ENCODE results near the gene SLC4A1.

Gene SLC4A1

DNA sequence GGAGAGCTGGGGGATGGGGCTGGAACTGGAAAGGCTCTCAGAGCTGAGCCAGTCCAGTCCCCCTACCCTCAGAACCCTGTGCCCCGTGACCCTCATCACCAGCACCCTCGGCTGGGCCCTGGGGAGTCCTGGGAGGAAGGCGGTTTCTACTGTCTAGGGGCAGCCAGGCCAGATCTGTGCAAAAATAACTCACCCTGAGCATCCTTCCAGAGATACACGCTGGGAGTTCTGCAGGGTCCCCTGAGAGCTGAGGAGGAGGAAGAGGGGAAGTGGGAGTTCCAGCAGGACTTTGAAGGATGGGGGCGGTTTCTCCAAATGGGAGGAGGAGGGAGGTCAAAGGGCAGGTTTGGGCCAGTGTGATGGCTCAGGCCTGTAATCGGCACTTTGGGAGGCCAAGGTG lies 5.0 kb upstream of the SLC4A1 start:
- Histone ChIP-seq H3K4me1 (ENCODE audit: control insufficient read depth in 1 of 2, insufficient read depth in 2 of 2, low read length in 2 of 2) (no peaks in the 10 kb centered on the region), H3K4me3 (ENCODE audit: low read depth in 1 of 2, low read length in 2 of 2) (no peak overlapping the region), H3K9me3 (ENCODE audit: control insufficient read depth in 1 of 2, low read length in 2 of 2) (no peaks in the 10 kb centered on the region), H3K9ac (ENCODE audit: low read depth in 1 of 2, low read length in 2 of 2) (no peak overlapping the region), H3K27me3 (ENCODE audit: control insufficient read depth in 1 of 2, insufficient read depth in 2 of 2, low read length in 2 of 2) (peaks cover 0 to 3% of the 10 kb centered on the region in 2 donors), H3K36me3 (ENCODE audit: control insufficient read depth in 1 of 2, insufficient read depth in 2 of 2, low read length in 2 of 2) (no peaks in the 10 kb centered on the region), H3K27ac (ENCODE audit: low read depth, low read length) (no peak overlapping the region)

DNA sequence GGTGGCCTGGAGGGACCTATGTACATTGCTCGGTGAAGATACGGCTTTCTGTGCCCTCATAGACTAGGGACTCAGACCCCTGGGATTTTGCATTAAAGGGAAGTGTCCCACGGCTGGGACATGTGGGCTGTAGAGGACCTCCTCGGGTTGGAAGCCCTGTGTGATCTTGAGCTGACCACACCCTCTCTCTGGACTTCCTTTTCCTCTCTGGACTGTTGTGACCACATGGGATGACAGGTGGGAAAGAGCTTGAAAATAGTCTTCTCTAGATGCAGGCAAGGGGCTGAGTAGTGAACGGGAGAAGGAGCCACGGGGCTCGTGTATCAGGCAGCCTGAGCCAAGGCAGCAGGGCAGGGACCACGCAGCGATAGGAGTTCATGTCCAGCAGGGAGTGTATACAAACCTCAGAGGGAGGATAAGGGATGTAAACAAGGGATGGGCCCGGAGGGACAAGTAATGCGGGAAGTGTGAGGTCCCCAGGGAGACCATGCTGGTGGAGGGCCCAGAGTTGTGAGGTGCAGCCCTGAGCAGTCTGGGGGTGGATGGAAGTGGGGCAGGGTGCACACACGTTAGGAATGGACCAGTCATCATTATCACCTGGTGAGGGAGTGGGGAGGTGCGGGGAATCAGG lies 4.5 kb upstream of the SLC4A1 start:
- H3K27ac ChIP-seq (ENCODE audit: low read depth, low read length): no peak overlapping the region
- no peaks in the 10 kb centered on the region for H3K36me3 ChIP-seq (ENCODE audit: control insufficient read depth in 1 of 2, insufficient read depth in 2 of 2, low read length in 2 of 2)
- H3K9ac ChIP-seq (ENCODE audit: low read depth in 1 of 2, low read length in 2 of 2): no peak overlapping the region
- no peaks in the 10 kb centered on the region for H3K4me1 ChIP-seq (ENCODE audit: control insufficient read depth in 1 of 2, insufficient read depth in 2 of 2, low read length in 2 of 2)
- H3K27me3 ChIP-seq (ENCODE audit: control insufficient read depth in 1 of 2, insufficient read depth in 2 of 2, low read length in 2 of 2): peaks cover 0 to 3% of the 10 kb centered on the region in 2 donors
- H3K9me3 ChIP-seq (ENCODE audit: control insufficient read depth in 1 of 2, low read length in 2 of 2): no peaks in the 10 kb centered on the region
- no peak overlapping the region for H3K4me3 ChIP-seq (ENCODE audit: low read depth in 1 of 2, low read length in 2 of 2)

DNA sequence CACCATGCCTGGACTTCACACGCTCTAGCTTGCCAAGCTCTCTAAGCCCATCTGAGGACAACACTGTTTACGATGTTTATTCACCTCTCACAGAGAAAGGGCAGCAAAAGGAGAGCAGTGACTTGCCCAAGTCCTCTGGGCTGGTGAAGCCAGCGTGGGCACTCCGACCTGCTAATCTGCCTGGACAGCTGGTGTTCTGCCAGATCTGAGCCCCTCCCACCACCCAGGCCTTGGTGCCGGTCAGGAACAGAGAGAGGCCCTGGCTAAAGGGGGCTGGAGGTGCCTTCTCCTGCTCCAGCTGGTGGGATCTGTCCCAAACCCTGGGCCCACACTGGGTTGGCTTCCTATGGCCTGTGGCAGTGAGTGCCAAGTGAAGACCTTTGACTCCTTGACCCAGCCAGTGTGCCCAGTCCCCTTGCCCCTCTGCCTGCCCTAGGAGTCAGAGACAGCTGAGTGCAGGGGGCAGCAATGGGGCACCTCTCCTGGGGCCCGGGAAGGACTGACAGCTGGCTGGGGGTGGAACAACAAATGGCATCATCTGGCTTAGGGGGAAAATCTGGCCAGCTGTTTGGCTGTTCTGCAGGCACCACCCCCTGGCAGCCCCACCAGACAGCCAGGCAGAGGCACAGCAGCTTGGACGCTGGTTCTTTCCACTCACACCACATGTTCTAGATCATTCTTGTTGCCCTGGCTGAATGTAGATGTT lies 1.8 kb upstream of the SLC4A1 start:
- Histone ChIP-seq H3K9me3 (ENCODE audit: control insufficient read depth in 1 of 2, low read length in 2 of 2) (no peaks in the 10 kb centered on the region), H3K36me3 (ENCODE audit: control insufficient read depth in 1 of 2, insufficient read depth in 2 of 2, low read length in 2 of 2) (no peaks in the 10 kb centered on the region), H3K27ac (ENCODE audit: low read depth, low read length) (no peak overlapping the region), H3K27me3 (ENCODE audit: control insufficient read depth in 1 of 2, insufficient read depth in 2 of 2, low read length in 2 of 2) (peaks cover 0 to 3% of the 10 kb centered on the region in 2 donors), H3K4me3 (ENCODE audit: low read depth in 1 of 2, low read length in 2 of 2) (no peak overlapping the region), H3K4me1 (ENCODE audit: control insufficient read depth in 1 of 2, insufficient read depth in 2 of 2, low read length in 2 of 2) (no peaks in the 10 kb centered on the region), H3K9ac (ENCODE audit: low read depth in 1 of 2, low read length in 2 of 2) (no peak overlapping the region)

DNA sequence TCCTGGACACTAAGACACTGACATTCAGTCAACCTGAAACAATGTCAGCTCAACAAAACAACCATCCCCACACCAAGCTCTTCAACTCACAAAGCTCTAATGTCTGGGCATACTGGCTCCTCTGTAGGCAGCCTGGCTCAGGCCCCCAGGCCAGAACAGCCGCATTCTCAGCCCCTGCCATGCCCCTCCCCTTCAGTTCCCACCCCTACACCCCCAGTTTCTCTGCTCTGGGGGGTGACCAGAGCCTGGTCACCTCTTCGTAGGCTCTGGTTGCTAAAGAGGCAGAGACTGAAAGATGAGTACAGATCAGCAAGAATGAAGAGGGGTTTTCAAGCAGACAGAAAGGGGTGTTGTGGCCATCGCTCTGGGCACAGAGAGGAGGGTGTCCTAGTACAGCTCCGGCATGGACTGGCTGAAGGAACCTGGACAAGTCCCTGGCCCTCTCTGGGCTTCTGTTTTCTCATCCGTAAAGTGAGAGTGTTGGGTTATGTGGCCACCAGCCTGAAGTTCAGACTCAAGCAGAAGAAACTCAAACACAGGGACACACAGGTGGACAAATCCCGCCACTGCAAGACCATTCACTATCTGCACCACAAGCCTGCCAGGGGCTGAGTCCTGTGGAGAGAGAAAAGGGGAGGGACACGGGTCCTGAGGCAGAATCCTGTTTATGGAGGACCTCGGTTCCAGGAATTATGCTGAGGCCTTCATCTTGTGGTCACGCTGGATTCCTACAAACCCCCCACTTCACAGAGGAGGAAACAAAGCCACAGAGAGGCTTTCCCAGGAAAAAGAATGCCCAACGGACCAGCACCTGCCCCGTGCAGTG lies 987 bp upstream of the SLC4A1 start:
- no peaks in the 10 kb centered on the region for H3K36me3 ChIP-seq (ENCODE audit: control insufficient read depth in 1 of 2, insufficient read depth in 2 of 2, low read length in 2 of 2)
- H3K4me3 ChIP-seq (ENCODE audit: low read depth in 1 of 2, low read length in 2 of 2): no peak overlapping the region
- H3K9me3 ChIP-seq (ENCODE audit: control insufficient read depth in 1 of 2, low read length in 2 of 2): no peaks in the 10 kb centered on the region
- no peak overlapping the region for H3K9ac ChIP-seq (ENCODE audit: low read depth in 1 of 2, low read length in 2 of 2)
- H3K27ac ChIP-seq (ENCODE audit: low read depth, low read length): no peak overlapping the region
- no peaks in the 10 kb centered on the region for H3K4me1 ChIP-seq (ENCODE audit: control insufficient read depth in 1 of 2, insufficient read depth in 2 of 2, low read length in 2 of 2)
- peaks cover 0 to 3% of the 10 kb centered on the region in 2 donors for H3K27me3 ChIP-seq (ENCODE audit: control insufficient read depth in 1 of 2, insufficient read depth in 2 of 2, low read length in 2 of 2)

DNA sequence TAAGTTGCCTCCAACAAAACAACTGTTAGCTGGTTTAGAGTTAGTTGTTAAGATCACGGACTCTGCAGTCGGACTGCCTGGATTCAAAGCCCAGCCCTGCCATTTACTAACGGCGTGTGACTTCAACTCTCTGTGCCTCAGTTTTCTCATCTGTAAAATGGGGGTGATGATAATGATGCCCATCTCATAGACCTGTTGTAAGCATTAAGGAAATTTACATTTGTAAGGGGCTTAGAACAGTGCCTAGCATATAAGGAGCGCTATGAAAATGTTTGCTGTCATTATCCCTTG lies 825 bp downstream of the SLC4A1 start:
- H3K27me3 ChIP-seq (ENCODE audit: control insufficient read depth in 1 of 2, insufficient read depth in 2 of 2, low read length in 2 of 2): peaks cover 0 to under 1% of the 10 kb centered on the region in 2 donors
- no peaks in the 10 kb centered on the region for H3K36me3 ChIP-seq (ENCODE audit: control insufficient read depth in 1 of 2, insufficient read depth in 2 of 2, low read length in 2 of 2)
- no peaks in the 10 kb centered on the region for H3K4me1 ChIP-seq (ENCODE audit: control insufficient read depth in 1 of 2, insufficient read depth in 2 of 2, low read length in 2 of 2)
- H3K4me3 ChIP-seq (ENCODE audit: low read depth in 1 of 2, low read length in 2 of 2): no peak overlapping the region
- no peak overlapping the region for H3K27ac ChIP-seq (ENCODE audit: low read depth, low read length)
- no peak overlapping the region for H3K9ac ChIP-seq (ENCODE audit: low read depth in 1 of 2, low read length in 2 of 2)
- H3K9me3 ChIP-seq (ENCODE audit: control insufficient read depth in 1 of 2, low read length in 2 of 2): no peaks in the 10 kb centered on the region

DNA sequence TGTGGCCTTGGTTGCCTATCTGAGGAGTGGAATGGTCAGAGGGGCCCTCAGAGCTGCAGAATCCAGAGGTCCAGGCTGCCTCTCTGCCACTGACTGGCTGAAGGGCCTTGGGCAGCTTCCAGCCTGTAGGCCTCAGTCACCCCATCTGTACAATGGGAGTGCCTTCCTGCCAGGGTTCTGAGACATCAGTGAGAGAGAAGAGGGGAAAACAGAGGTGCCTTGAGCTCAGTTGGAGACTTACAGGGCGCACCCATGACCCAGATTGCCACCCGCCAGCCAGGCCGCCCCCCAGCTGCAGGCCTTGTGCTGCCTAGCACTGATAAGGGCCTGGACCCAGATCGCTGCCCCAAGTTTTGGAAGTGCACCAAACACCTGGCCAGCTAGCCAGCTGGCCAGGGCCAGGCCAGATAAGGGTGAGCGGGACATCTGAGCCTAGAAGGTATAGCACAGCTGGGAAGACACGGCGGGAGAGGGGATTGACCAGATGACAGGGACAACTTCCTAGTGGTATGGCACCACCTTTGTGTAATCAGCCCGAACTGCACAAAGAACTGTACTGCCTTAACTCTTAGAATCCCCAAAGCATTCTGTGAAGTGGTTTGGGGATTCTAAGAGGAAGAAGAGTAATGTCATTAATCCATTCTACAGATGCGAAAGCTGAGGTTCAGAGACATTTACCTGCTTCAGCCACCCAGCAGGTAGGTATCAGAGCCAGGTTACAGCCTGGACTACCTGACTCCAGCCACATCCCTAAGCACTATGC lies 1.4 kb downstream of the SLC4A1 start:
- Histone ChIP-seq H3K9ac (ENCODE audit: low read depth in 1 of 2, low read length in 2 of 2) (no peak overlapping the region), H3K27ac (ENCODE audit: low read depth, low read length) (no peak overlapping the region), H3K27me3 (ENCODE audit: control insufficient read depth in 1 of 2, insufficient read depth in 2 of 2, low read length in 2 of 2) (no peaks in the 10 kb centered on the region), H3K4me1 (ENCODE audit: control insufficient read depth in 1 of 2, insufficient read depth in 2 of 2, low read length in 2 of 2) (no peaks in the 10 kb centered on the region), H3K4me3 (ENCODE audit: low read depth in 1 of 2, low read length in 2 of 2) (no peak overlapping the region), H3K36me3 (ENCODE audit: control insufficient read depth in 1 of 2, insufficient read depth in 2 of 2, low read length in 2 of 2) (no peaks in the 10 kb centered on the region), H3K9me3 (ENCODE audit: control insufficient read depth in 1 of 2, low read length in 2 of 2) (no peaks in the 10 kb centered on the region)

DNA sequence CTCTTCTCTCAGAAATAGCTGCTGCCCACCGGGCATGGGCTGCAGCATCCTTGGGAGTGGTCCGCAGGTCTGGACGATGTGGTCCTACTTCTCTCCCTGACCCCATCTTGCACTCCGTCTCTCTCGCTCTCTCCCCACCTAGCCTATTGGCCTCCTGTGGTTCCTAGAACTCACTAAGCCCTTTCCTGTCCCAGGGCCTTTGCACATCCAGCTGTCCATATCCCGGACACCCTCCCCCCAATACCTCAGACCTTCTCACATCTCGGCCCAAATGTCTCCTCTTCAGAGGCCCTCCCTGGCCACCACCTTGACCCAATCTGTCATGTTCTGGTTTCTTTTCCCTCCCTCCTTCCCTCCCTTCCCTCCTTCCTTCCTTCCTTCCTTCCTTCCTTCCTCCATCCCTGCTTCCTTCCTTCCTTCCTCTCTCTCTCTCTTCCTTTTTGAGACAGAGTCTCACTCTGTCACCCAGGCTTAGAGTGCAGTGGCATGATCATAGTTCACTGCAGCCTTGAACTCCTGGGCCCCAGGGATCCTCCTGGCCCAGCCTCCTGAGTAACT lies 4.5 kb downstream of the SLC4A1 start:
- H3K9ac ChIP-seq (ENCODE audit: low read depth in 1 of 2, low read length in 2 of 2): no peak overlapping the region
- H3K36me3 ChIP-seq (ENCODE audit: control insufficient read depth in 1 of 2, insufficient read depth in 2 of 2, low read length in 2 of 2): no peaks in the 10 kb centered on the region
- H3K27me3 ChIP-seq (ENCODE audit: control insufficient read depth in 1 of 2, insufficient read depth in 2 of 2, low read length in 2 of 2): no peaks in the 10 kb centered on the region
- H3K4me3 ChIP-seq (ENCODE audit: low read depth in 1 of 2, low read length in 2 of 2): no peak overlapping the region
- H3K9me3 ChIP-seq (ENCODE audit: control insufficient read depth in 1 of 2, low read length in 2 of 2): no peaks in the 10 kb centered on the region
- no peak overlapping the region for H3K27ac ChIP-seq (ENCODE audit: low read depth, low read length)
- no peaks in the 10 kb centered on the region for H3K4me1 ChIP-seq (ENCODE audit: control insufficient read depth in 1 of 2, insufficient read depth in 2 of 2, low read length in 2 of 2)

DNA sequence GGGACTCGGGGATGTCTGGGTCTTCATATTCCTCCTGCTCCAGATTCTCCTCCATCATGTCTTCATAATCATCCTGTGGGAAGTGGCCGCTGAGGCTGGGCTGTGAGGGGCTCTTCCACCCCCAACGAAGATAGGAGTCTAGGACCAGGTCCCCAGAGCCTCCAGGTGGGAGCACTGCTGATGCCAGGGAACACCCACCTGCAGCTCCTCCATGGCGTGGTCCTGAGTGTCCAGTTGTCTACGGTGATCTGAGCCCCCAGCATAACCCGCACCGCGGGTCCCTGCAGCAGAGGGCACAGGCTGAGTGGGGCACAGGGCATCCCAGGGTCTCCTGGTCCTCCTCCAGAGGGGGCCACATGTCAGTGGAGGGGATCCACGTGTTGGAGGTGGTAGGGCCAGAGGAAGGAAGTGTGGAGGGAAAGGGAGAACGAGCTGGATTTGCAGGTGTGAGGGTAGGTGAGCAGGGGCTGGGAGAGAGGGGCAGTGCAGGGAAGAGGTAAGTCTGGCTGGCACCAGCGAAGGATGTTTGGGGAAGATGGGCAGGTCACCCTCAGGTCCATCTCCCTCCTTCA lies 5.2 kb downstream of the SLC4A1 start:
- Histone ChIP-seq H3K4me1 (ENCODE audit: control insufficient read depth in 1 of 2, insufficient read depth in 2 of 2, low read length in 2 of 2) (no peaks in the 10 kb centered on the region), H3K27me3 (ENCODE audit: control insufficient read depth in 1 of 2, insufficient read depth in 2 of 2, low read length in 2 of 2) (no peaks in the 10 kb centered on the region)

DNA sequence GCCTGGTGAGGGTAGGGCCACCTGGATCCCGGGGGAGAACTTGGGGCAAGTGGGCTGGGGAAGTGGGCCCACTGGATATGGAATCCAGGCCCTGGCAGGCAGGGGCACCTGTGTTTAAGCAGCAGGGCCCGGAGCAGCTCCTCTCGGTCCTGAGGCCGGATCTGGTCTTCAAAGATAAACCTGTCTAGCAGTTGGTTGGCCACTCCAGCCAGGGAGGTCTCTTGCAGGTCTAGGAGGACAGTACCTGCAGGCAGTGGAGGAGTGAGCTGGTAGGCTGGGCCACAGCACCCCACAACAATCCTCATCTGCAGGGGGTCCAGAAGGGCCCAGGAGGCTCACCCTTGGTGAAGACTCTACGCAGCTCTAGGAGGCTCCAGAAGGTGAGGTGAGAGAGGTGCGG lies 7.6 kb downstream of the SLC4A1 start:
- Histone ChIP-seq H3K4me3 (ENCODE audit: low read depth in 1 of 2, low read length in 2 of 2) (no peak overlapping the region), H3K9me3 (ENCODE audit: control insufficient read depth in 1 of 2, low read length in 2 of 2) (no peaks in the 10 kb centered on the region), H3K4me1 (ENCODE audit: control insufficient read depth in 1 of 2, insufficient read depth in 2 of 2, low read length in 2 of 2) (no peaks in the 10 kb centered on the region), H3K27me3 (ENCODE audit: control insufficient read depth in 1 of 2, insufficient read depth in 2 of 2, low read length in 2 of 2) (no peaks in the 10 kb centered on the region), H3K36me3 (ENCODE audit: control insufficient read depth in 1 of 2, insufficient read depth in 2 of 2, low read length in 2 of 2) (no peaks in the 10 kb centered on the region), H3K9ac (ENCODE audit: low read depth in 1 of 2, low read length in 2 of 2) (no peak overlapping the region), H3K27ac (ENCODE audit: low read depth, low read length) (no peak overlapping the region)

More for the DNA sequence above, 5.2 kb downstream of the SLC4A1 start:
- Histone ChIP-seq H3K36me3 (ENCODE audit: control insufficient read depth in 1 of 2, insufficient read depth in 2 of 2, low read length in 2 of 2) (no peaks in the 10 kb centered on the region), H3K9ac (ENCODE audit: low read depth in 1 of 2, low read length in 2 of 2) (no peak overlapping the region), H3K27ac (ENCODE audit: low read depth, low read length) (no peak overlapping the region), H3K9me3 (ENCODE audit: control insufficient read depth in 1 of 2, low read length in 2 of 2) (no peaks in the 10 kb centered on the region), H3K4me3 (ENCODE audit: low read depth in 1 of 2, low read length in 2 of 2) (no peak overlapping the region)

All from duodenal mucosa (tissue), 2 donors.